Activated naive CD4-positive, alpha-beta T cell treated with Interleukin-2 at 50 U/mL for 16 hours (primary cell): ENCODE results near the gene NARS2.
"Not testable (repeated sequence)": the region's sequence is repeated elsewhere in the genome, so short reads cannot be mapped to it uniquely, and the experiment has no call there.

Source experiments
- DNase-seq: peaks from one replicate; pipeline ENCODE4 v3.0.0-alpha.2; 2020

Gene NARS2

GRCh38 chr11:78574386-78575381 lies at the start of gene NARS2:
NARS2 (minus strand) TSS chr11:78574864; CDS start chr11:78574488, 376 bp downstream.
- DNase-seq = peak; percentile 97

GRCh38 chr11:78622666-78623065 lies 48.0 kb upstream of the NARS2 start:
- DNase-seq = no peak

- no peak for DNase-seq
Observed at GRCh38 chr11:78620159-78620558, 45.5 kb upstream of the NARS2 start.

GRCh38 chr11:78615724-78616123 lies 41.1 kb upstream of the NARS2 start:
- DNase-seq = no peak

DNA sequence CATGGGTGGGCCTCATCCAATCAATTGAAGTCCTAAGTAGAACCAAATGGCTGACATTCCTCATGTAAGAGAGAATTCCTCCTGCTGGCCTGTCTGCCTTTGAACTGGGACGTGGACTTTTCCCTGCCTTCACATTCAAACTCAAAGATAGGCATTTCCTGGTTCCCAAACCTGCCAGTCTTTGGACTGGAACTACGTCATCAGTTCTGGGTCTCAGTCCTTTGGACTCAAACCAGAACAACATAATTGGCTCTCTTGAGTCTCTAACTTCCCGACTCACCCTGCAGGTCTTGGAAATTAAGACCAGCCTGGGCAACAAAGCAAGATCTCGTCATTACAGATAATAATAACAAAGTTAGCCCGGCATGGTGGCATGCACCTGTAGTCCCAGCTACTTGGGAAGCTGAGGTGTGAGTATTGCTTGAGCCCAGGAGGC lies 38.7 kb upstream of the NARS2 start:
- no peak for DNase-seq

DNA sequence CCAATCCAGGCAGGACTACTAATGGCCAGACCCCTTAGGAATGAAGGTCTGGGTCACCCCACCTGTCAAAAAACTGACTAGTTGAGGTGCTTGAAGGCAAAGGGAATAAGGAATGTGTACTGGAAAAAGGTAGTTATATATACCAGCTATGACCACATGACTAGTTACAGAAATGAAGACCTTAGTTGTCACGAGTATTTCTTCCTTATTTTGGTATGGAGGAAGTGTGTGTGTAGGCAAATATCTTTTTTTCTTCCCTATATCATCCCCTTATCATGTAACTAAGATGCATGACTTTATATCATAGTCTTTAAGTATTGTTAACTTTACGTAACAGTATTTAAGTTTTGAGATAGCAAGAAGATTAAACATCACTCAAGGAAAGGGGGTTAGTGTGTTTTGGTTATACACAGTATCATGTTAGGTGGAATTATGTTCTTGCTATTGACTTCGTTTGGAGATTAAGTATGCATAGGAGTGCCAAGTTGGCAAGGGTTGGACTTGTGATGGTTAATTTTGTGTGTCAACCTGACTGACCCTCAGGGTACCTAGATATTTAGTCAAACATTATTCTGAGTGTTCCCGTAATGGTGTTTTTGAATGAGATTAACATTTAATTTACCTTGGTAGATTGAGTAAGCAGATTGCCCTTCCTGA lies 38.2 kb upstream of the NARS2 start:
- DNase-seq = no peak

DNA sequence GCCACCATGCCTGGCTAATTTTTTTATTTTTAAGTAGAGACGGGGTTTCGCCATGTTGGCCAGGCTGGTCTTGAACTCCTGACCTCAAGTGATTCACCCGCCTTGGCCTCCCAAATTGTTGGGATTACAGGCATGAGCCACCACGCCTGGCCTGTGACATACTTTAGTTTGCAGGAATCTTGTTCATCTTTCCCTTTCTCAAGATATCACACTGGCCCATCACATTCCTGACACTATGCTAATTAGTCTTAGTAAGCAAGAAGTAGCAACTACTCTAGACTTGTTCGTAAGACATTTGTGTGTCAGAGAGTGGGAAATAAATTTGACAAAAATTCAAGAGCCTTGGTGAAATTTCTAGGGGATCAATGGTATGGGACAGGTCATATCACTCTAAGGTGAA lies 34.7 kb upstream of the NARS2 start:
- DNase-seq = not testable (repeated sequence)

GRCh38 chr11:78607696-78608095 lies 33.0 kb upstream of the NARS2 start:
- DNase-seq = no peak

DNA sequence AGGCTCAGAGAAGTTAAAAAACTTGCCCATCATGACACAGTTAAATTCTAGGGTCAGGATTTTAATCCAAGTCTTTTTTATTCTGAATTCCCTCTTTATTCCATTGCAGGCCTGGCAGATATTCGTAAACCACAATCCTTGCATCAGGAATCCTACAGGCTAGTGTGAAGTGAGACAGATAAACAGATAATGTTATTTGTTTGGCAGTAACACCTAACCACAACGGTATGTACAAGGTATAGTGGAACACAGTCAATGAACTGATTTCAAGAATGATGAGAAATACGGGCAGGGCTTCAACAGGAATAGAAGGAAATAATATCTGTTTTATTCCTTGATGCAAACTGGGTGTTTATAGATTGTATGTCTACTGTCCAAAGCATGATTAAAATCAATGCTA lies 32.0 kb upstream of the NARS2 start:
- DNase-seq = no peak

DNA sequence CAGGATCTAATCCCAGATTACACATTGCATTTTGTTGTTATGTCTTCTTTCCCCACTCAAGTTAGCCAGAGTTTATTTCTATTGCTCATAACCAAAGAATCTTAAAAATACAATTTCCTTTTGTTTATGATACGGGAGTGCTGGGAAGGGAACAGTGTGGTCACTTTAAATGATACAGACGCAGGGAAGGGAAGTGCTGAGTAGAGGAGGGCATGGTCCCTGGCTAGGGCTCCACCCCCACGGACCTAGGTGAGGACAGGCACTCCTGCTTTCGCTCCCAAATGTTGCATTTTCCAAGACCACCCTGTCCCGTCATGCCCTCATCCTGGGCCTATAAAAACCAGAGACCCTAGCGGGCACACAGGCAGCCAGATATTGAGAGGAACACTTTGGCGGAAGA lies 30.6 kb upstream of the NARS2 start:
- DNase-seq = no peak

DNA sequence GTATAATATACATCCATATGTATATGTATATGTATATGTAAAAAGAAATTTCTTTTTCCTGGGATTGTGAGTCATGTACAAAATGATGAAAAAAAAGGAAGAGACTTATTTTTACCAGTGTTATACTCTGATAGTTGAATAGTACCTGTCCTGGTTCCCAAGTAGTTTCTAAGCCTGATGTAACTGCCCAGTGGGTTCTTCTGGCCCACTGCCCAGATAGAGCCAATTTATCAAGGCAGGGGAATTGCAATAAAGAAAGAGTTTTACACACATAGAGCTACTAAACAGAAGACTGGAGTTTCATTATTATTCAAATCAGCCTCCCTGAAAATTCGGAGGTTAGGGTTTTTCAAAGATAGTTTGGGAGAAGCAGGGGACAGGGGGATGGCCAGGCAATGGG lies 29.1 kb upstream of the NARS2 start:
- no peak for DNase-seq

GRCh38 chr11:78602771-78603170 lies 28.1 kb upstream of the NARS2 start:
- DNase-seq = not testable (repeated sequence)

DNA sequence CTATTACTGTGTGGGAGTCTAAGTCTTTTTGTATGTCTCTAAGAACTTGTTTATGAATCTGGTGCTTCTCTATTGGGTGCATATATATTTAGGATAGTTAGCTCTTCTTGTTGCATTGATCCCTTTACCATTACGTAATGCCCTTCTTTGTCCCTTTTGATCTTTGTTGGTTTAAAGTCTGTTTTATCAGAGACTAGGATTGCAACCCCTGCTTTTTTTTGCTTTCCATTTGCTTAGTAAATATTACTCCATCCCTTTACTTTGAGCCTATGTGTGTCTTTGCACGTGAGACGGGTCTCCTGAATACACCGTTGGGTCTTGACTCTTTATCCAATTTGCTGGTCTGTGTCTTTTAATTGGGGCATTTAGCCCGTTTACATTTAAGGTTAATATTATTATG lies 26.4 kb upstream of the NARS2 start:
- DNase-seq = not testable (repeated sequence)

- not testable (repeated sequence) for DNase-seq
Observed at GRCh38 chr11:78597579-78597978, 22.9 kb upstream of the NARS2 start.

- DNase-seq = no peak
Observed at GRCh38 chr11:78595436-78596130, 20.9 kb upstream of the NARS2 start.

- DNase-seq = no peak
Observed at GRCh38 chr11:78594814-78595213, 20.1 kb upstream of the NARS2 start.

DNA sequence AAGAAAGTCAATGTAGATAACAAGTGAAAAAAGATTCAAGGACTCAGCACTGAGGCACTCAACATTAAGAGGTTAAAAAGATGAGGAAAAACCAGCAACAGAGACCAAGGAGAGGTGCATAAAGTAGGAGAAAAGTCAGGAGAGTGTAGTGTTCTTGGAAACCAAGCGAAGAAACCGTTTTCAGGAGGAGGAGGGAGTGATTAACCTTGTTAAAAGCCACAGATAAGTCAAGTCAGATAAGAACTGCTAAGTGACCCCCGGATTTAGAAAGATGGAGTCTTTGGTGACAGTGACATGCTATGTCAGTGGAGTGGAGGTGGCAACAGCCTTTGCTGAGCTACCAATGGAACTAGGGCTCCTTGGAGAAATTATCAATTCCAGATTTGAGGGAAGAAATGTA lies 13.9 kb upstream of the NARS2 start:
- no peak for DNase-seq

- DNase-seq = no peak
Observed at GRCh38 chr11:78587446-78587845, 12.8 kb upstream of the NARS2 start.

DNA sequence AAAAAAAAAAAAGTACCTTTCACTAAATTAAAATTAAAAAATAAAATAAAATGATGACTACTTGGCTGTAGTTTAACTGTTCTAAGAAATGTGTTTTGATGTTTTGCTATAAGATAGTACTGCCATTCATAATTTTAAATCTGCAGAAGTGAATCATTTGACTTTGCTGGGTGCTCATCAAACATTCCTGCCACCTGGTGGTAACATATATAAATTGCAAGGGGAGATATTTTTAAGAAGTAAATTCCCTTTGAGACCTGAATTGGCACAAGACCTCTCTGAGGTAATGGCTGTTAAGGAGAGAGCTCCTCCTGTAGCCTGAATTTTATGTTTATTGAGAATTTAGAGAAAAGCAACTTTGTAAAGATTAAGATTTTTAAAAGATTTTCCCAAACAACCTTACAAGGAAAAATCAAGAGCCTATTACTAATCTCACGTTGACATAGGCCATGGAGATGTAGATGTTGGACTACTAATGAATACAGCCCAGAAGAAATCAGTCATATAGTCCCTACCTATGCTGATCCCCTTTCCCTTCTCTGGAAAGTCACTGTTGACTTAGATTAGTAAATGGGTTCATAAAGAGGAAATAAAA lies 11.9 kb upstream of the NARS2 start:
- DNase-seq = no peak

GRCh38 chr11:78583889-78584288 lies 9.2 kb upstream of the NARS2 start:
- DNase-seq = no peak

- no peak for DNase-seq
Observed at GRCh38 chr11:78577495-78577894, 2.8 kb upstream of the NARS2 start.

GRCh38 chr11:78576549-78577097 lies 2.0 kb upstream of the NARS2 start:
- no peak for DNase-seq

DNA sequence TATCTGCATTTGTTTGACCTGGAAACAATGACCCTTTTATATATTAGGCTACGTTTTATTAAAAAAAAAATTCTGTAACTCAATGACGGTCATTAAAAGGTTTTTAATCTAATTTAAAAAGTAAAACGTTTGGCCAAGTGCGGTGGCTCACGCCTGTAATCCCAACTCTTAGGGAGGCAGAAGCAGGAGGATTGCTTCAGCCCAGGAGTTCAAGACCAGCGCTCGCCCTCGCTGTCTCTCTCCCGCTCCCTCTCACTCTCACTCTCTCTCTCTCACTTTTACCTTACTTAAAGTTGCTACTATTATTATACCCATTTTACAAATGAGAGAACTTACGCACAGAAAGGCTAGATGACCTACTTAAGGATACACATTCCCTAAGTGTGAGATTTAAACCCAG lies 814 bp upstream of the NARS2 start:
- no peak for DNase-seq
